Activated T-cell treated with anti-CD3 and anti-CD28 coated beads for 1 hour (primary cell): ENCODE results near the gene STPG1.
A peak's percentile ranks its signal among the peaks of the same experiment; 100 is the strongest.
"Not testable (repeated sequence)": the region's sequence is repeated elsewhere in the genome, so short reads cannot be mapped to it uniquely, and the experiment has no call there.

ENCODE experiments used
- DNase-seq: peaks from one replicate; pipeline ENCODE4 v3.0.0-alpha.2; 2020; ENCODE audit warnings: low read depth

Gene STPG1

GRCh38 chr1:24413350-24414163 is at the start of gene STPG1:
TSS of gene STPG1 (minus strand) at chr1:24413782. CDS start at chr1:24401388, 12,394 bp downstream.
- peak; percentile 51 for DNase-seq

DNA sequence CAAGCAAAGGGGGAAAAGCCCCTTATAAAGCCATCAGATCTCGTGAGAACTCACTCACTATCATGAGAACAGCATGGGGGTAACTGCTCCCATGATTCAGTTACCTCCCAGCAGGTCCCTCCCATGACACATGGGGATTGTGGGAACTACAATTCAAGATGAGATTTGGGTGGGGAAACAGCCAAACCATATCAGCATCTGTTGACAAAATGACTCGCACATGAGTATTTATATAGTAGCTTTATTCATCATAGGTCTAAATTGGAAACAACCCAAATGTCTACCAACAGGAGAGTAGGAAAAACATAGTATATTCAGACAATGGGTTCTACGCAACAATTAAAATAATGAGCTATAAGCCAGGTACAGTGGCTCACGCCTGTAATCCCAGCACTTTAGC is 48.5 kb upstream of the STPG1 start:
- not testable (repeated sequence) for DNase-seq

DNA sequence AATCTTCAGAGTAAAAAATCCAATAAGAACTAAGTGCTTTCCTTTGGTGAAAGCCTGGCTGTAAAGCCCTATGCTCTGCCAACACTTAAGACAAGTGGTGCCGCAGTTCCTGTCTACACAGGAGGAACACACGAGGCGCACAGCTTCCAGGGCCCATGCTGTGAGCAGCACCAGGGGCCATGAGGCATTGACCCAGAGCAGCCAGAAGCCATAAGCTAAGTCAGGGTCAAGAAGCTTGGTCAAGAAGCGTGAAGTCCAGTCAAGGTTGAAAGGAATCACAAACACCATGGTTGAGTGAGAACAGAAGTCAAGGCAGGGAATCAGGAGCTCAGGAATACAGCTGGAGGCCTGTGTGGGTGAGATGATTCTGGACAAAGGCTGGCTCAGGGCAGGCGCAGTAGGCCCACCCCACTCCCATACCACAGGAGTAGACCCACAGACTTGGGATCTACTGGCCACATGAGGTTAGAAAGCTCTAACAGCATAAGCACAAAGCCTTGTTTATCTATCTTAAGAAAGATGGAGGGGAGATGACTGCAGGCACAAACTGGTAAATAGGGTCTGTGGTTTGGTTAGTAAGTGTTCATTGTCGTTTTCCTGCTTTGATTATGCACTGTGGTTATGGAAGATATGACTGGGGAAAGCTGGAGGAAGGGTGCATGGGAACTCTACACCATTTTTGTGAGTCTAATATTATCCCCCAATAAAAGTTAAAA is 46.1 kb upstream of the STPG1 start:
- no peak for DNase-seq

- DNase-seq, result no peak
Measured at GRCh38 chr1:24457866-24458265, 44.3 kb upstream of the STPG1 start.

GRCh38 chr1:24455272-24455671 is 41.7 kb upstream of the STPG1 start:
- DNase-seq, result no peak

DNA sequence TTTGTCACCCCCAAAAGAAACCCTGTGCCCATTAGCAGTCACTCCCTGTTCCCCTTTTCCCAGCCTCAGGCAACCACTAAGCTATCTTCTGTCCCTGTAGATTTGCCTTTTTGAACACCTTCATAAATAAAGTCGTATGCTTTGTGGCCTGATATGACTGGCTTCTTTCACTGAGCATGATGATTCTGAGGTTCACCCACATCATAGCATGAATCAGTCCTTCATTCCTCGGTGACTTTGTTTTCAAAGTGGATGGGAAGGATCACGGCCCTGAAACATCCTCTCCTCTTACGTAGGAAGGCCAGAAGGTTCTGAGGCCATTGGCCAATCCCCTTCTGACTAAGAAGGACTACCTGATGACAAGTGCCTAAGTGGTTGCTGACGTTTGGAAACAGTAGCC is 41.1 kb upstream of the STPG1 start:
- no peak for DNase-seq

DNA sequence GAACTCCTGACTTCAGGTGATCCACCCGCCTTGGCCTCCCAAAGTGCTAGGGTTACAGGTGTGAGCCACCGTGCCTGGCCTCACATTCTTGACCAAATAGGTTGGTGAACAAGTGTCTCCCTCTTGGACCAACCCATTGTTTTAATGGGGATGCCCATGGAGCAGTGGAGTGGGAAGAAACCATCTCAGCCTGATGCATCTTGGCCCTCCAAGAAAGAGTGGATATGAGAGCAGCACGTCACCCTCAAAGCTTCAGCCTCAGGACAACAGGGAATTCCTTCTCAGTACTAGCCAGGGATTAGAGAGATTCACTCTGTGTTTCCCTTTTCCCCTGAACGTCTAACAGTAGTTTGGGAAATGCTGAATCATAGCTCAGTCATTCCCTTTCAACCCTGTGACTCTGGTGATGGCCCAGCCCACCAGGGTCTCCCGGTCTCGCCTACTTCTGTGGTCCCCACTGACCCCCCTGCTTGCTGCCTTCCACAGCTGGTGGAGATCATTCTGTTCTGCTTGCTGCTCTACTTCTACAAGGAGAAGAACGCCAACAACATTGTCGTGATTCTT is 39.4 kb upstream of the STPG1 start:
- DNase-seq, result no peak

DNA sequence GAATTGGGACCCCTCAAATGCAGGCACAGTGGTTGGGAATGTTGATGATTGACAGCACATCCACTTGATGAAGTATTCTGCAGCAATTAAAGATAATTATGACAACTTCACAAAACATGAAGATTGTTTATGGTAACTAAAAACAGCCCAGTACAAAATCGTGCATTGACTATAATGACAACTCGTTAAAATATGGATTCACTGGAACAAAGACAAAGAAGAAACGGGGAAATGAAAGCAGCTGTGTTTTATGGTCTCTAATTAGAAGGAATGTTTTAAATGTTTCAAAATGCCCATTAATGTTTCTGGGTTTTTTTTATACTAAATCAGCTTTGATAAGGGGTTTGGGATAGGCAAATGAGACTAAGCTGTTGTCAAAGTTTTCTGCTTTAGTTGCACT is 38.2 kb upstream of the STPG1 start:
- no peak for DNase-seq

DNA sequence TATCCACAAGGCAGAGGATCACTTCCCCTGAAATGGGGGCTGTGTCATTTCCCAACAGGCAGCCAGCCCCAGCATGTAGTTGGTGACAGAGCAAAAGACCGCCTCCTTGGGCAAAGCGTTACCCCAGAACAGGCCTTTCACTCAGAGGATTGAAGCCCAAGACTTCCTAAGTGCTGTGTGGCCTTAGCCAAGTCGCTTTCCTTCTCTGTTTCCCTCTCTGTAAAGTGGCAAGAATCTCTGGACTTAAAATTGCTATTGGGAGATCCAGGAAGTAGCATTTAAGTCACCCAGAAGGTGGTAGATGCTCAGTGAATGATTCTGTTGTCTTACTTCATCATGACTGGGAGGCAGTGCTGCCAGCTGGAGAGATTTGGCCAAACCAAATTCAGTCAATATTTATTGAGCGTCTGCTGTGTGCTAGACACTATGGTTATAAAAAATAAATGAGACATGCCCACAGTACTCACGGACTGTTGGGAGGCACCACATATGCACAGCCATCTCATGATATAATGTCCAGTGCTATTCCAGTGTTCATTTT is 37.3 kb upstream of the STPG1 start:
- DNase-seq, result no peak

DNA sequence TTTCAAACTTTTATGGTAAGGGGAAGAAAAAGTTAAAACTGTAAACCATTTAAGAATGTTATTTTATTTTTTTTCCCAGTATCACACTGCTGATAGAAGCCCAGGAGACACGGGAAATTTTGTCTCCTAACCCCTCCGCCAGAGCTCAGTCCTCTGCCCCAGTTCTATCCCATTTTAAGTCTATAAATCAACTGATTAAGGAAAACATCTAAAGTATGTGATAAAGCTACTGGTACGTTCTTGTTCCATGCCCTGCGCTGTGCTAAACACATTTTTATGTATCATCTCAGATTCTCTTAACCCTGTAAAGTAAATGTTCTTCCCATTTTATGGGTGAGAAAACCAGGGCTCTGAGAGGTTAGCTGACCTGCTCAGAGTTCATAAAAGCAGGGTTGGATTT is 36.7 kb upstream of the STPG1 start:
- no peak for DNase-seq

DNA sequence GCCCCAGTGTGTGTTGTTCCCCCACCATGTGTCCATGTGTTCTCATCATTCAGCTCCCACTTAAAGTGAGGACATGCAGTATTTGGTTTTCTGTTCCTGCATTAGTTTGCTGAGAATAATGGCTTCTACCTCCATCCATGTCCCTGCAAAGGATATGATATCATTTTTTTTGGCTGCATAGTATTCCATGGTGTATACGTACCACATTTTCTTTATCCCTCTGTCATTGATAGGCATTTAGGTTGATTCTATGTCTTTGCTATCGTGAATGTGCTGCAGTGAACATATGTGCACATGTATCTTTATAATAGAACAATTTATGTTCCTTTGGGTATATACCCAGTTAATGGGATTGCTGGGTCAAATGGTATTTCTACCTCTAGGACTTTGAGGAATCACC is 32.9 kb upstream of the STPG1 start:
- not testable (repeated sequence) for DNase-seq

GRCh38 chr1:24443241-24443656 is 29.7 kb upstream of the STPG1 start:
- DNase-seq, result no peak

DNA sequence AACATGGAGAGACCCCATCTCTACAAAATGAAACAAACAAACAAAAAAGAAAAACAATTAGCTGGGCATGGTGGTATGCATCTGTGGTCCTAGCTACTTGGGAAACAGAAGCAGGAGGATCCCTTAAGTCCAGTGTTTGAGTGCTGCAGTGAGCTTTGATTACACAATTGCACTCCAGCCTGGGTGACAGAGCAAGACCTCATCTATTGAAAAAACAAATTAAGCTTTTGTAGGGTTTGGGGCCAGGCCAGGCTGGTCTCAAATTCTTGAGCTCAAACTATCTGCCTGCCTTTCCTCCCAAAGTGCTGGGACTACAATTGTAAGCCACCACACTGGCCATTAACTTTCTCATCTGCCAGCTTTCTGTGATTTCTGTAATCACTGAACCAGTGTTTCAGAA is 29.2 kb upstream of the STPG1 start:
- no peak for DNase-seq

- no peak for DNase-seq
Measured at GRCh38 chr1:24441996-24442668, 28.6 kb upstream of the STPG1 start.

GRCh38 chr1:24441480-24441879 is 27.9 kb upstream of the STPG1 start:
- DNase-seq, result no peak

GRCh38 chr1:24440436-24440835 is 26.9 kb upstream of the STPG1 start:
- DNase-seq, result no peak

DNA sequence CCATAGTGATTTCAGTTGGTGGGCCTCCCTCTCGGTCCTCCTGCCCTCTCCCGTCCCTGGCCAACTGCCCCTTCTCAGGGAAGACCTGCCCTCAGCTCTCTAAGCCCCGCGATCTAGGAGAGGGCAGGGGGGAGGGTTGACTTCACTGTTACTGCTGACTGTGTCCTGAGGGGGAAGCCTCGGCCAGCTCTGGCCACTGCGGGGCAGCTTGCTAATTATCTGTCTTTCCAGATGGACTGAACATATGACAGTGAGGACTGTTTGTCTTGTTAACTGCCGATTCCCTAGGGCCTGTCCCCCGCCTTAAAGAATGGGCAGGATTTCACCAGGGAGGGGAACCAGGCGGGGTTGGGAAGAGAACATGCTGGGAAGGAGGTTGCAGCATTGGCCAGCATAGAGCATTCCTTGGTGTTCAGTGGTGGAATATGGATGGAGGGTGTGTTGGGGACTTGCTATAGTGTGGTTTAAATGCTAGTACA is 24.9 kb upstream of the STPG1 start:
- no peak for DNase-seq

DNA sequence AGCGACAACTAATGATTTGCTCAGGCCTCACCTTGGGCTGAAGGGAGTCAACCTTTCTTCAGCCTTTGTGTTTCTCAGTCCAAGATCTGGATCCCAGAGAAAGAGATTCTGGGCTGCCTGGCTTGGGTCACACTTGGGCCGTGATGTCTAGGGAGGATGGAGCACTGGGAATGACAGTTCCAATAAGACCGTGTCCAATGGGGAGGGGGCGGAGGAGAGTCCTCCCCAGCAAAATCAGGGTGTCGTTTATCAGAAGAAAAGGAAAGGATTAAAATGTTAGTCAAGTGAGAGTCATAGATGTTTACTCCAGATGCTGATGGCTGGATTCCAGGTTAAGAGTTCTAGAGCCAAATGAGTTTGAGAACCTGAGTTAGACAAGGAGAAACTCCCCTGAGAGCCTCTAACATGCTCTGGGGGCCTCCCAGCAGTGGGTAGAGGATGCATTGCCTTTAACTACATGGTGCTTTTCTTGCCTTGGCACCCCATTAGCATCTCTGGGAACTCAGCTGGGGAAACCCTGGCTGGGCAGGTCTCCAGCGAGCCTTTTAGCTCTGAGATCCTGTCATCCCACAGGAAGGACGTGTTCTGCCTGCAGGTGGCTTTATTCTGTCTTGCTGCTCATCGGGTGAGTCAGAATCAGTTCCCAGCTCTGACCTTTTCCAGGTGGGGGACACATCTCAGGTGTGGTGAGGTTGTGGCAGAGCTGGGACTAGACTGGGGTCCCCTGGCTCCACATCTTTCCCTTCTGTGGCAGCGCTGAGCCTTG is 24.2 kb upstream of the STPG1 start:
- no peak for DNase-seq

DNA sequence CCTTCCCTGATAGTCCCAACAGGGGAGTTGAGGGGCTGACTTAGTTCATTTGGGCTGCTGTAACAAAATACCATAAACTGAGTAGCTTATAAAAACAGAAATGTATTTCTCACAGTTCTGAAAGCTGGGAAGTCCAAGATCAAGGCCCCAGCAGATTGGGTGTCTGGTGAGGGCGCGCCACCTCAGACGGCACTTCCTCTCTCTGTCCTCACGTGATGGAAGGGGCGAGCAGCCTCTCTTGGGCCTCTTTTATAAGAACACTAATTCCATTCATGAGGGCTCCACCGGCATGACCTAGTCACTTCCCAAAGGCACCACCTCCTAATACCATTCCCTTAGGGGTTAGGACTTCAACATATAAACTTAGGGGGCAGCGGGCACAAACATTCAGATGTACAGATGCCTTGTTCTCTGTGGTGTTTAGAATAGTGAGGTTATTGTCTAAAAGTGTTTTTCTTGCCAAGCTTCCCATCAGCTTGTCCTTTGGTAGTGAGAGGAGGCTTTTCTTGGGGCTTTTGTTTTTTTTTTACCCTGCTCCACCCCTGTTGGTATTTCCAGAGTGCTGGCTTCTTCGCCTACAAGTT is 22.3 kb upstream of the STPG1 start:
- no peak for DNase-seq

- DNase-seq, result no peak
Measured at GRCh38 chr1:24427545-24427862, 13.9 kb upstream of the STPG1 start.
